Activated CD4-positive, alpha-beta T cell treated with anti-CD3 and anti-CD28 coated beads, Interleukin-2, Interleukin-4, amounts not matched to agents 100 ng/mL and 50 ng/mL, durations not matched to agents 16 hours and 8 hours (primary cell): Measurements from ENCODE around the gene SLC12A5.
"Not testable (repeated sequence)": the region's sequence is repeated elsewhere in the genome, so short reads cannot be mapped to it uniquely, and the experiment has no call there.

ENCODE experiments used
- DNase-seq: peaks from one replicate; pipeline ENCODE4 v3.0.0-alpha.2; 2020; ENCODE audit warnings: low spot score

The SLC12A5 gene

DNA sequence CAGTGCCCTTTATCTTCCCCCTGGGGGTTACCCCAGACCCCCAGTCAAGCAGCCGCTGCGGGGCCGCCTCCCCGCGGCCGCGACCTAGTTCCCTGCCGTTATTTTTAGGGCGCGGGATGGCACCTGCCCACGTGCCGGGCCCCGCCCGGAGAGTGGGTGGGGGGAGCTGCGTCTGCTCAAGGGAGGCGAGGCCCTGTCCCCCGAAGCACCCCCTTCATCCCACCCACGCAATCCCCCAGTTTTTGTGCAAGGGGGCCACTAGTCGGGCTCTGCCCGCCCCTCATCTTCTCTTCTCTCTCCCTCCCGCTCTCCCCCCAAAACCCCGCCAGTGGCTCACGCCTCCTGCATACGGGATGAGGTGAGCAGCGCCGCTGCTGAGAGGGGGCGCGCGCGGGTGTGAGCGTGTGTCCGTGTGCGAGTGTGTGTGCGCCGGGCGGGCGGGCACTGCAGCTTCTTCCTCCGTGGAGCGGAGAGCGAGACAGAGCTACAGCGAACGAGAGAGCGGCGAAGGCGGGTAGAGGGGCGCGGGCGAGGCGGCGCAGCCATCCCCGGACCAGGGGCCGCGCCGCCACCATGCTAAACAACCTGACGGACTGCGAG is at the start of gene SLC12A5:
TSS of gene SLC12A5 (plus strand) at position 444 of the 600 bp plus-strand sequence. CDS start at position 574, 130 bp downstream.
- DNase-seq, result no peak

DNA sequence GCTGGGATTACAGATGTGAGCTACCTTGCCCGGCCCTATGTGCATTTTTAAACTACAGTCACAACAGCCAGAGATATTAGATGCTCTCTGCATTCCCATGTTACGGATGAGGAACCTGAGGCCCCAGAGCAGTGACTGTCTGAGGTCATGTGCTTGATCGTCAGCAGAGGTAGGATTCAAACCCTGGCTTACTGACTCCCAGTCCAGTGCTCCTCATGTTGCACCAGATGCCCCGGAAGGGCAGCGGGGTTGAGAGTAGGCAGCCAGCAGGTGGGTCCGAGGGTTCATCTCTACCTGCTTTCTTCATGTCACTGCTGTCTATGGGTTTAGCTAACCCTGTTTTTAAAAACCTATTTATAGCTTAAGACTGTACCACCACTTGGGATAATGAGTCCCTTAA is 47.8 kb upstream of the SLC12A5 start:
- DNase-seq, result no peak

DNA sequence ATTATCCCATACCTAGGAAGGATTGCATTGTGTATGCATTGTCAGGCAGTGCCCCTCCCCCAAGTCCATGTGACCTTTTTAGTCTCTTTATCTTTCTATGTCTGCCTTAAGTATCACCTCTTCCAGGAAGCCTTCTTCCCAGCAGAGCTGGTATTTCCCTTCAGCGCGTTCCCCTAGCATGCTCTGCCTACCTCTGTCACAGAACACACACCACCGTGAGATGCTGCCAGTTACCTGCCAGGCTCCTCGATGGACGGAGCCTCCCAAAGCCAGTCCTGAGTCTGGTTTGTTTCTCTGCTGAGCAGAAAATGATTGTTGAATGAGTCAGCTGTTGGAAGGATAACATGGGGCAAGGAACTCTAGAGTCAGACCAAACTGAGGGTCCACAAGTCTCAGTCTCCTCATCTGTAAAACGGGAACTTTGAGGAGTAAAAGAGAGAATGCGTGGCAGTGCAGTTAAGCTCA is 45.7 kb upstream of the SLC12A5 start:
- DNase-seq, result no peak

DNA sequence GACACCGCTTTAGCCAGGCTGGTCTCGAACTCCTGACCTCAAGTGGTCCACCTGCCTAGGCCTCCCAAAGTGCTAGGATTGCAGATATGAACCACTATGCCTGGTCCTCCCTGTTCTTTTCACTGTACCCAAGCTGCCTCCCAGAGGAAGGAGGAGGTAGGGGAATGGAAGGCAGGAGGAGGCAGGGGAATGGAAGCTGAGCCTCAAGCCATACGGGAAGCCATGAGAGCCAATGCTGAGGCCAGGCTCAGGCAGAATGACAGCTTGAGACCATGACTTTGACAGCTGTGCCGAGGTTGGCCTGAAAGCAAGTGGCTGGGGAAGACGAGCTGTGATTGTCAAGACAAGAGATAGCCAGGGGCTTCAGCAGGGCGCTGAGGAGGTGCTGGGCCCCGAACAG is 43.4 kb upstream of the SLC12A5 start:
- DNase-seq, result no peak

- peak; percentile 78 for DNase-seq
Measured at GRCh38 chr20:45987108-45987780, 41.8 kb upstream of the SLC12A5 start.

DNA sequence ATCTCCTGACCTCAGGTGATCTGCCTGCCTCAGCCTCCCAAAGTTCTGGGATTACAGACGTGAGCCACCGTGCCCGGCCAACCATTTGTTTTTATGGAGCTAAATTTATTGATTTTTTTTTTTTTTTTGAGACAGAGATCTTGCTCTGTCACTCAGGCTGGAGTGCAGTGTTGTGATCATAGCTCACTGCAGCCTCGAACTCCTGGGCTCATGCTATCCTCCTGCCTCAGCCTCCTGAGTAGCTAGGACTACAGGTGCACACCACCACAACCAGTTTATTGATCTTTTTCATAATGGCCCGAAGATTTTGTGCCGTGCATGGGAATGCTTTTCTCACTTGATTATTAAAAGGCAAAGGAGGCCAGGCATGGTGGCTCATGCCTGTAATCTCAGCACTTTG is 40.2 kb upstream of the SLC12A5 start:
- DNase-seq, result not testable (repeated sequence)

- DNase-seq, result no peak
Measured at GRCh38 chr20:45991616-45992015, 37.4 kb upstream of the SLC12A5 start.

GRCh38 chr20:45993197-45993951 is 35.6 kb upstream of the SLC12A5 start:
- DNase-seq, result no peak

GRCh38 chr20:45994761-45995493 is 34.1 kb upstream of the SLC12A5 start:
- no peak for DNase-seq

DNA sequence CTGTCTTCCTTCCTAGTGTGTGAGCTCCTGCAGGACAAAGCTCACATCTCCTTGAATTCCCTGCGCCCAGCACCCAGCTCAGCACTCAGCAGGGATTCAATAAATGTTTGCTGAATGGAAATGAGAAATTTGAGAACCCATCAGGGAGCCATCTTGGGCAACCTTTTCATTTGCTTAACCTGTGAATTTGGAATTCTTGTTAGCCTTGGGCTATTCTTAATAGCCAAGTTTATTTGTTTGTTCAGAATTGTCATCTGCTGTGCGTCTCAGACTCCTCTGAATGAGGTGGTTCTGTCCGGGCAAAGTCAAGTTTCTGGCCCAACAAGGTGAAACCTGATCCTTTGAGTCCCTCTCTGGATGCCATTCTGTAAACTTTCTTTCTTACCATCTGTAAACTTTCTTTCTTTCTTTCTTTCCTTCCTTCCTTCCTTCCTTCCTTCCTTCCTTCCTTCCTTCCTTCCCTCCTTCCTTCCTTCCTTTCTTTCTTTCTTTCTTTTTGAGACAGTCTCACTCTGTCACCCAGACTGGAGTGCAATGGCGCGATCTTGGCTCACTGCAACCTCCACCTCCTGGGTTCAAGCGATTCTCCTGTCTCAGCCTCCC is 33.4 kb upstream of the SLC12A5 start:
- DNase-seq, result not testable (repeated sequence)

- no peak for DNase-seq
Measured at GRCh38 chr20:45997187-45997586, 31.8 kb upstream of the SLC12A5 start.

DNA sequence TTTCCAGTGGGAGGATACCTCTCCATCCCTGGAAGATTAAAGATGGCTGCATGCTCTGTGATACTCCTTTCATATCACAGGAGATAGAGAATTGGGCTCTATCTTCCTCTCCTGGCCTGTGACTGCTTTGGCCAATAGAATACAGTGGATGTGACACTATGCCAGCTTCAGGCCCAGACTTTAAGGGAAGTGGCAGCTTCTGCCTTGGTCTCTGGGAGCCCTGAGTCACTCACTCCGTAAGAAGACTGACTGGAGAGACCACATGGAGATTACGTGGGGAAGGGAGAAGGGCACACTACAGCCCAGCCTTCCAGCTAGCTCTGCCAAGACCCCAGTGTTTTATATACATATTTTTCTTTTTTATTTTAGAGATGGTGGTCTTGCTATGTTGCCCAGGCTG is 30.7 kb upstream of the SLC12A5 start:
- DNase-seq, result no peak

DNA sequence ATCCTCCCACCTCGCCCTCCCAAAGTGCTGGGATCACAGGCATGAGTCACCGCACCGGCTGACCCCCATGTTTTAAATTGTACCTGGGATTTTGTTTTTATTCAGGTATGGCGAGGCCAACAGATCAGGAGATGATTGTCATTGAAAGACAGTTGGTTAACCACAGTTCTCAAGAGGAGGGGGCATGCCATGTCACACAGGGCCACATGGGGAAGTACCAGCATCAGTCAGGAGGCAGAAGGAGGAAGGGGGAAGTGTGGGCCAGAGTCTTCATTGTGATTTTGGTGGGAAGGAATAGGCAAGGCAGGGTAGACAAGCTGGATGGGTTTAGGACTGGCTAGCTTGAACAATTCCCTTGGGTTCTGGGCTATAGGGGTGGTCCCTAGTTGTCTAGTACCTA is 30.3 kb upstream of the SLC12A5 start:
- DNase-seq, result no peak

DNA sequence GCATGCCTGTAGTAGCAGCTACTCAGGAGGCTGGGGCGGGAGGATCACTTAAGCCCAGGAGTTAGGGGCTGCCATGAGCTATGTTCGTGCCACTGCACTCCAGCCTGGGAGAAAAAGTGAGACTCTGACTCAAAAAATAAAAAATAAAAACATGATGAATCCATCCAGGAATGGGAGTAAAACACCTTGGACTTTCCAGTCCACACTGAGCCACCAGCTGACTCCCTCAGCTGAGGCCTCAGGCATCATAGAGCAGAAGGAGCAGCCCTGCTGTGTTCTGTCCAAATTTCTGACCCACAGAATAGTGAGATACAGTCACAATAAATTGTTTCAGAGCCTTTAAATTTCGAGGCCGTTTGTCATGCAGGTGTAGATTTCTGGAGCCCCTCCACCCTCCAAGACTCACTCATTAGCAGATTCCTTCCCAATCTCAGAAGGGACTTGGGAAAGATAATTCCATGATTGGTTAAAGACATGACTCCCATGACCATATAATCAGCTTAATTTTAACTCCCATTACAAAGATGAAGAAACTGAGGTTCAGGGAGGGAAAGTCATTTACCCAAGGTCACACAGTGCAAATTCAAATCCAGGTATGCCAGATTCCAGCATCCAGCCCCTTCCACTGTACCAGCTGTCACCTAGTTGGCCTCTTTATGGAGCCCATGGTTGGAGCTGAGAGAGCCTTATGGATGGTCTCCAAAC is 29.3 kb upstream of the SLC12A5 start:
- no peak for DNase-seq

DNA sequence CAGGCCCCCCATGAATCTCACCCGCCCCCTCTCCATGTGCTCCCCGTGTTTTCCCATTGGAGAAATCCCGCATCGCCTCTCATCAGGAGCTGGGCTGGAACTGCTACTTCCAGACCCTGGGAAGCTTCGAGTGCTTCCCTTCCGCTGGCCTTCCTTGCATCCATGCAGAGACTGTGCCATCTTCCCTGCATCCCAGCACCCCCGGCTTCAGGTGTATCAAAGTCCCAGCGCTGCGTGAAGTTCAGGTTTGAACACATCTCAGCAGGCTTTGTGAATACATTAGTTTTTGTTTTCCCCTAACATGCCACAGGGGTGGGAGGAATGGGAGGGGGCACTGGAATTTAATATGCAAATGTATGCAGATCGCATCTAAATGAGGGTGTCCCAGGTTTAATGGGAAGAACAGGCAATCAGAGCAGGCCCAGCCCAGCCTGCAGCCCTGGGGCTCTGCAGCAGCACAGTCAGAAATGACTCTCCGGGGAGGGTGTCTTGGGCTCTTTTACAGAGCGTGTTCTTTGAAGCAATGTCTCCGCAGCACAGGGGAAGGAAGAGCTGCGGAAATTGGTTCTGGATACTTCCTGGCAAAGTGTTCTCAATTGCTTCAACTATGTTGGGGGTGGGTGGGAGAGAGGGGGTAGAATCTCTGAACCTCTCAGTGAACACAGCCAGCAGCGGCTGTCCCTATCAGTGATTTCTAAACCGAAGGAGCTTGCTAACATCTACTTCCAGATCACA is 28.6 kb upstream of the SLC12A5 start:
- no peak for DNase-seq

GRCh38 chr20:46001498-46001897 is 27.5 kb upstream of the SLC12A5 start:
- no peak for DNase-seq

- no peak for DNase-seq
Measured at GRCh38 chr20:46002008-46002407, 27.0 kb upstream of the SLC12A5 start.

GRCh38 chr20:46004187-46004586 is 24.8 kb upstream of the SLC12A5 start:
- no peak for DNase-seq

DNA sequence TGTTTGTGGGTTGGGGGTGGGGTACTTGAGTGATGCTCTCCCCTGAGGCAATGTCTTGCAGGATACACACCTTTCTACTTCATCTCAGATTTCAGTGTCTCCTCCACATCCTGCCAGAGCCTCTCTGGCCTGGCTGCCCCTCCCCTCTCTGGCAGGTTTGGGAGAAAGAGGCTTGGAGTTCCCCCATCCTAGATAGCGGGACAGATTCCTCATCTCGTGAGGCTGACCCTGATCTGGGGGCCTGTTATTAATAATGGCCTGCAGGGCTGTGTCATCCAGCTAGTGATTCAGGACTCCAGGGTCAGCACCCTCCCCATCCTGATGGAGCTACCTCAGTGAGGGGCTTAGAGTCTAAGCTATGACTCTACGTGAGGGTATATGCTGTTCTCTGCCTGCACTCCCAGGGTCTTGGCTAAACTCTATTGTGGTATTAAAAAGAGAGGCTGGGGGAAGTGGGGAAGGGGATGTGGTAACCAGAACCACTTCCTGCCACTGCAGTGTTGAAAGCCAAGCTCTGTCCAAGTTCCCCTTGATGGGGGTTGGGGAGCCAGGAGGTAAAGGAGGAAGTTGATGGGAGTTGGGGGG is 24.0 kb upstream of the SLC12A5 start:
- DNase-seq, result peak; percentile 49

- DNase-seq, result no peak
Measured at GRCh38 chr20:46006022-46006705, 22.9 kb upstream of the SLC12A5 start.
